Activated naive CD8-positive, alpha-beta T cell (primary cell): ENCODE data around the gene BSCL2.
"Not testable (repeated sequence)": the region's sequence is repeated elsewhere in the genome, so short reads cannot be mapped to it uniquely, and the experiment has no call there.

ENCODE experiments used
- H3K27ac Mint-ChIP-seq: one replicate; pipeline ENCODE4 v1.8.0; 2021; ENCODE audit warnings: mixed read lengths
- H3K27me3 Mint-ChIP-seq: one replicate; pipeline ENCODE4 v1.8.0; 2021; ENCODE audit warnings: mixed read lengths
- H3K36me3 Mint-ChIP-seq: one replicate; pipeline ENCODE4 v1.8.0; 2021; ENCODE audit warnings: mixed read lengths
- H3K4me1 Mint-ChIP-seq: one replicate; pipeline ENCODE4 v1.8.0; 2021; ENCODE audit warnings: low read depth, mixed read lengths
- H3K4me3 Mint-ChIP-seq: one replicate; pipeline ENCODE4 v1.8.0; 2021; ENCODE audit warnings: mild to moderate bottlenecking, mixed read lengths
- H3K9me3 Mint-ChIP-seq: one replicate; pipeline ENCODE4 v1.8.0; 2021; ENCODE audit warnings: low read depth, mixed read lengths

Gene BSCL2

GRCh38 chr11:62708793-62709192, 1.6 kb upstream of the BSCL2 start:
- peak overlapping the region; percentile 97 for H3K27ac Mint-ChIP-seq
- H3K9me3 Mint-ChIP-seq, result no peaks in the 10 kb centered on the region
- H3K27me3 Mint-ChIP-seq, result no peaks in the 10 kb centered on the region
- peak overlapping the region; percentile 91 for H3K4me3 Mint-ChIP-seq
- peaks cover 9% of the 10 kb centered on the region for H3K36me3 Mint-ChIP-seq
- peaks cover 58% of the 10 kb centered on the region for H3K4me1 Mint-ChIP-seq

- H3K36me3 Mint-ChIP-seq, result peaks cover 9% of the 10 kb centered on the region
- H3K4me1 Mint-ChIP-seq, result peaks cover 55% of the 10 kb centered on the region
- peak overlapping the region; percentile 91 for H3K4me3 Mint-ChIP-seq
- H3K27ac Mint-ChIP-seq, result peak overlapping the region; percentile 97
- H3K9me3 Mint-ChIP-seq, result no peaks in the 10 kb centered on the region
- H3K27me3 Mint-ChIP-seq, result no peaks in the 10 kb centered on the region
Observed at GRCh38 chr11:62708392-62708791, 1.2 kb upstream of the BSCL2 start.

- peak overlapping the region; percentile 73 for H3K4me3 Mint-ChIP-seq
- peak overlapping the region; percentile 78 for H3K27ac Mint-ChIP-seq
- no peaks in the 10 kb centered on the region for H3K9me3 Mint-ChIP-seq
- H3K27me3 Mint-ChIP-seq, result no peaks in the 10 kb centered on the region
- H3K36me3 Mint-ChIP-seq, result peaks cover 7% of the 10 kb centered on the region
- peaks cover 41% of the 10 kb centered on the region for H3K4me1 Mint-ChIP-seq
Observed at GRCh38 chr11:62706850-62707247, 375 bp downstream of the BSCL2 start.

- Mint-ChIP-seq H3K4me1 (peaks cover 41% of the 10 kb centered on the region), H3K4me3 (peak overlapping the region; percentile 87), H3K27ac (peak overlapping the region; percentile 78), H3K36me3 (peaks cover 8% of the 10 kb centered on the region), H3K9me3 (no peaks in the 10 kb centered on the region), H3K27me3 (no peaks in the 10 kb centered on the region)
Observed at GRCh38 chr11:62705880-62706849, 1.1 kb downstream of the BSCL2 start.

GRCh38 chr11:62705413-62705812, 1.8 kb downstream of the BSCL2 start:
- Mint-ChIP-seq H3K36me3 (peaks cover 7% of the 10 kb centered on the region), H3K27ac (peak overlapping the region; percentile 70), H3K4me3 (peak overlapping the region; percentile 87), H3K27me3 (no peaks in the 10 kb centered on the region), H3K4me1 (peaks cover 39% of the 10 kb centered on the region), H3K9me3 (no peaks in the 10 kb centered on the region)

- not testable (repeated sequence) for H3K27ac Mint-ChIP-seq, H3K4me3 Mint-ChIP-seq, H3K9me3 Mint-ChIP-seq, H3K36me3 Mint-ChIP-seq, H3K27me3 Mint-ChIP-seq
- H3K4me1 Mint-ChIP-seq, result peaks cover 30% of the 10 kb centered on the region
Observed at GRCh38 chr11:62703921-62704320, 3.3 kb downstream of the BSCL2 start.

- peaks cover 7% of the 10 kb centered on the region for H3K36me3 Mint-ChIP-seq
- no peak overlapping the region for H3K27ac Mint-ChIP-seq
- H3K4me3 Mint-ChIP-seq, result no peak overlapping the region
- H3K27me3 Mint-ChIP-seq, result no peaks in the 10 kb centered on the region
- H3K4me1 Mint-ChIP-seq, result peaks cover 17% of the 10 kb centered on the region
- H3K9me3 Mint-ChIP-seq, result no peaks in the 10 kb centered on the region
Observed at GRCh38 chr11:62702246-62702645, 5.0 kb downstream of the BSCL2 start.

GRCh38 chr11:62694455-62695167, 12.6 kb downstream of the BSCL2 start:
- H3K9me3 Mint-ChIP-seq, result no peaks in the 10 kb centered on the region
- H3K27me3 Mint-ChIP-seq, result no peaks in the 10 kb centered on the region
- no peak overlapping the region for H3K4me3 Mint-ChIP-seq
- H3K27ac Mint-ChIP-seq, result no peak overlapping the region
- H3K36me3 Mint-ChIP-seq, result peaks cover 2% of the 10 kb centered on the region
- H3K4me1 Mint-ChIP-seq, result peaks cover 3% of the 10 kb centered on the region

GRCh38 chr11:62693624-62694023, 13.6 kb downstream of the BSCL2 start:
- not testable (repeated sequence) for H3K27me3 Mint-ChIP-seq, H3K36me3 Mint-ChIP-seq, H3K4me3 Mint-ChIP-seq, H3K9me3 Mint-ChIP-seq, H3K4me1 Mint-ChIP-seq, H3K27ac Mint-ChIP-seq

GRCh38 chr11:62689421-62690183, 17.6 kb downstream of the BSCL2 start, which contains the start of gene LRRN4CL:
Gene LRRN4CL (minus strand): TSS chr11:62689530. CDS start chr11:62688508, 1,022 bp downstream.
- H3K27ac Mint-ChIP-seq, result no peak within 1 kb of the TSS
- H3K4me3 Mint-ChIP-seq, result no peak within 1 kb of the TSS

GRCh38 chr11:62688491-62688890, 18.7 kb downstream of the BSCL2 start:
- no peaks in the 10 kb centered on the region for H3K4me1 Mint-ChIP-seq
- H3K4me3 Mint-ChIP-seq, result no peak overlapping the region
- H3K36me3 Mint-ChIP-seq, result peaks cover 2% of the 10 kb centered on the region
- no peaks in the 10 kb centered on the region for H3K9me3 Mint-ChIP-seq
- no peak overlapping the region for H3K27ac Mint-ChIP-seq
- peaks cover 2% of the 10 kb centered on the region for H3K27me3 Mint-ChIP-seq

More at GRCh38 chr11:62689421-62690183, 17.6 kb downstream of the BSCL2 start, which contains the start of gene LRRN4CL:
- H3K4me1 Mint-ChIP-seq, result peaks cover under 1% of the 10 kb centered on the region
- H3K9me3 Mint-ChIP-seq, result no peaks in the 10 kb centered on the region
- peaks cover 2% of the 10 kb centered on the region for H3K36me3 Mint-ChIP-seq
- peaks cover 2% of the 10 kb centered on the region for H3K27me3 Mint-ChIP-seq

- Mint-ChIP-seq H3K27ac (no peak overlapping the region), H3K27me3 (peaks cover 2% of the 10 kb centered on the region), H3K9me3 (no peaks in the 10 kb centered on the region), H3K4me1 (no peaks in the 10 kb centered on the region), H3K36me3 (peaks cover 2% of the 10 kb centered on the region), H3K4me3 (no peak overlapping the region)
Observed at GRCh38 chr11:62687508-62688396, 19.5 kb downstream of the BSCL2 start.

- H3K4me3 Mint-ChIP-seq, result no peak overlapping the region
Observed at GRCh38 chr11:62682518-62682917, 24.7 kb downstream of the BSCL2 start.

GRCh38 chr11:62680825-62681240, 26.4 kb downstream of the BSCL2 start:
- Mint-ChIP-seq H3K27ac (peak overlapping the region; percentile 66), H3K9me3 (no peaks in the 10 kb centered on the region), H3K4me3 (peak overlapping the region; percentile 51), H3K4me1 (peaks cover 33% of the 10 kb centered on the region), H3K36me3 (no peaks in the 10 kb centered on the region), H3K27me3 (no peaks in the 10 kb centered on the region)

More at GRCh38 chr11:62682518-62682917, 24.7 kb downstream of the BSCL2 start:
- Mint-ChIP-seq H3K36me3 (no peaks in the 10 kb centered on the region), H3K9me3 (no peaks in the 10 kb centered on the region), H3K4me1 (peaks cover 20% of the 10 kb centered on the region), H3K27ac (no peak overlapping the region), H3K27me3 (peaks cover 2% of the 10 kb centered on the region)
